HuH-7.5 (cell line): Measurements from ENCODE around the gene COBL.

Source experiments
- DNase-seq: peaks from one replicate; pipeline ENCODE4 v3.0.0; 2011; ENCODE audit warnings: low spot score

COBL gene

GRCh38 chr7:51043461-51043860, 273.1 kb downstream of the COBL start:
- no peak for DNase-seq

- no peak for DNase-seq
These were observed 275.8 kb downstream of the COBL start for GRCh38 chr7:51040787-51041186.

GRCh38 chr7:51038573-51038972, 278.0 kb downstream of the COBL start:
- no peak for DNase-seq

- DNase-seq, result no peak
These were observed 280.9 kb downstream of the COBL start for GRCh38 chr7:51035716-51036115.

GRCh38 chr7:51034521-51035264, 281.9 kb downstream of the COBL start:
- no peak for DNase-seq

- no peak for DNase-seq
These were observed 282.7 kb downstream of the COBL start for GRCh38 chr7:51033727-51034520.

GRCh38 chr7:51031791-51032515, 284.7 kb downstream of the COBL start:
- DNase-seq, result no peak

GRCh38 chr7:51031216-51031615, 285.4 kb downstream of the COBL start:
- DNase-seq, result no peak

- DNase-seq, result no peak
These were observed 286.9 kb downstream of the COBL start for GRCh38 chr7:51029701-51030191.

GRCh38 chr7:51029131-51029530, 287.5 kb downstream of the COBL start:
- no peak for DNase-seq

- no peak for DNase-seq
These were observed 288.4 kb downstream of the COBL start for GRCh38 chr7:51027935-51028830.

GRCh38 chr7:51027106-51027934, 289.3 kb downstream of the COBL start:
- no peak for DNase-seq

GRCh38 chr7:51026341-51026740, 290.3 kb downstream of the COBL start:
- DNase-seq, result no peak

- DNase-seq, result no peak
These were observed 290.9 kb downstream of the COBL start for GRCh38 chr7:51025668-51026067.

- DNase-seq, result no peak
These were observed 291.7 kb downstream of the COBL start for GRCh38 chr7:51024867-51025266.

GRCh38 chr7:51023547-51023946, 293.1 kb downstream of the COBL start:
- no peak for DNase-seq

GRCh38 chr7:51022821-51023220, 293.8 kb downstream of the COBL start:
- DNase-seq, result no peak

GRCh38 chr7:51021906-51022570, 294.6 kb downstream of the COBL start:
- DNase-seq, result no peak

- no peak for DNase-seq
These were observed 295.7 kb downstream of the COBL start for GRCh38 chr7:51020944-51021343.
